Fibroblast of lung (primary cell): Measurements from ENCODE around the gene NUMA1. TPM values are rescaled to one million over a fixed set of nuclear protein-coding genes. Genes with fewer than 3 reads are reported as not detected.
A peak's percentile ranks its signal among the peaks of the same experiment; 100 is the strongest.

ENCODE experiments used
- DNase-seq, 2 donors: peaks; one replicate each; pipeline versions ENCODE4 v3.0.0 to v3.0.0-alpha.2; 2010; ENCODE audit warnings: low read depth in 2 of 2
- H2AFZ ChIP-seq: 2 replicates; pipeline ENCODE4 v1.5.1; 2012; ENCODE audit warnings: low read length, control low read depth, inconsistent platforms
- H3K27ac ChIP-seq: 2 replicates; pipeline ENCODE4 v1.5.1; 2011; ENCODE audit warnings: low read length, control low read depth; ENCODE audit not compliant: insufficient read depth
- H3K27me3 ChIP-seq: 2 replicates; pipeline ENCODE4 v1.5.1; 2011; ENCODE audit warnings: mild to moderate bottlenecking, low read length; ENCODE audit not compliant: control insufficient read depth, insufficient read depth
- H3K36me3 ChIP-seq: 2 replicates; pipeline ENCODE4 v1.5.1; 2011; ENCODE audit warnings: low read length; ENCODE audit not compliant: control insufficient read depth, insufficient read depth
- H3K4me1 ChIP-seq: 2 replicates; pipeline ENCODE4 v1.5.1; 2011; ENCODE audit warnings: low read length; ENCODE audit not compliant: control insufficient read depth, insufficient read depth; ENCODE audit errors: extremely low read depth
- H3K4me2 ChIP-seq: 2 replicates; pipeline ENCODE4 v1.5.1; 2011; ENCODE audit warnings: low read length, control low read depth; ENCODE audit not compliant: insufficient read depth; ENCODE audit errors: extremely low read depth
- H3K4me3 ChIP-seq, 4 experiments: fragments of 200-600 bp in 1 of 4; sonication (generic) in 1 of 4; replicated peaks in 1 of 4; 2 replicates each; pipeline ENCODE4 v1.5.1; 2011 to 2016; ENCODE audit warnings: low read length in 4 of 4, low read depth in 3 of 4, mild to moderate bottlenecking in 3 of 4, control low read depth in 2 of 4, inconsistent platforms in 1 of 4, mixed read lengths in 1 of 4; ENCODE audit not compliant: insufficient read depth in 1 of 4; ENCODE audit errors: control extremely low read depth in 1 of 4
- H3K79me2 ChIP-seq: 2 replicates; pipeline ENCODE4 v1.5.1; 2012; ENCODE audit warnings: mild to moderate bottlenecking, low read length, inconsistent platforms; ENCODE audit not compliant: control insufficient read depth, insufficient read depth
- H3K9ac ChIP-seq: 2 replicates; pipeline ENCODE4 v1.5.1; 2011; ENCODE audit warnings: mild to moderate bottlenecking, low read length, control low read depth; ENCODE audit not compliant: insufficient read depth
- H3K9me3 ChIP-seq: 2 replicates; pipeline ENCODE4 v1.5.1; 2012; ENCODE audit warnings: low read depth, low read length; ENCODE audit not compliant: control insufficient read depth, insufficient read depth
- H4K20me1 ChIP-seq: 2 replicates; pipeline ENCODE4 v1.5.1; 2011; ENCODE audit warnings: low read length; ENCODE audit not compliant: control insufficient read depth, insufficient read depth; ENCODE audit errors: extremely low read depth
- CTCF ChIP-seq, 2 donors: IDR thresholded peaks in 1 of 2; conservative IDR thresholded peaks in 1 of 2; 1 replicate in 1 of 2; 2 replicates in 1 of 2; pipeline ENCODE4 v1.5.1; 2011 to 2012; ENCODE audit warnings: low read length in 2 of 2, control low read depth in 1 of 2, inconsistent platforms in 1 of 2, low read depth in 1 of 2, mild to moderate bottlenecking in 1 of 2
- EZH2 ChIP-seq: IDR thresholded peaks from 2 replicates; pipeline ENCODE4 v1.5.1; 2012; ENCODE audit warnings: low read length, control low read depth, mild to moderate bottlenecking; ENCODE audit errors: missing control alignments
- polyA plus RNA-seq, 2 donors: library from polyadenylated mRNA; depleted of rRNA in 1 of 2; stranded (reverse) in 1 of 2; unstranded in 1 of 2; fragments of >200 nt; gene quantifications; 2 replicates each; pipeline ENCODE4 v1.2.1, GENCODE V29; 2011 to 2012; ENCODE audit warnings: missing spikeins in 1 of 2
- total RNA-seq: library from RNA; depleted of rRNA; stranded (reverse); fragments of >200 nt; gene quantifications from 2 replicates; pipeline ENCODE4 v1.2.1, GENCODE V29; 2014

Gene NUMA1
- total and polyA plus RNA-seq, 2 donors (not counting 1 experiment from before 2014, with no cell fraction given), result 59.0 to 247 TPM

- peaks cover 40% of the 10 kb centered on the region for H3K79me2 ChIP-seq
- no peak for DNase-seq
- TF ChIP-seq CTCF (conservative IDR thresholded peaks at IDR 0.05 in 1 of 2, IDR thresholded peaks at IDR 0.05 in 1 of 2; ENCODE audit: low read depth in 1 of 2, low read length in 2 of 2) (no peak), EZH2 (no peak)
These were observed 18.4 kb upstream of the NUMA1 start for GRCh38 chr11:72098741-72099140.

GRCh38 chr11:72091292-72091691 is 10.9 kb upstream of the NUMA1 start:
- H3K4me1 ChIP-seq, result no peaks in the 10 kb centered on the region
- DNase-seq, result peak; percentile 41 to 73
- no peaks in the 10 kb centered on the region for H3K9me3 ChIP-seq
- no peaks in the 10 kb centered on the region for H3K79me2 ChIP-seq
- H3K27me3 ChIP-seq, result no peaks in the 10 kb centered on the region
- TF ChIP-seq EZH2 (no peak), CTCF (conservative IDR thresholded peaks at IDR 0.05 in 1 of 2, IDR thresholded peaks at IDR 0.05 in 1 of 2; ENCODE audit: low read depth in 1 of 2, low read length in 2 of 2) (peak; percentile 90 to 93)
- no peak overlapping the region for H3K4me2 ChIP-seq
- no peaks in the 10 kb centered on the region for H4K20me1 ChIP-seq
- peaks cover 7% of the 10 kb centered on the region for H3K36me3 ChIP-seq
- H2AFZ ChIP-seq, result no peak overlapping the region
- no peak overlapping the region for H3K4me3 ChIP-seq
- H3K27ac ChIP-seq, result no peak overlapping the region
- H3K9ac ChIP-seq, result no peak overlapping the region

More at GRCh38 chr11:72098741-72099140, 18.4 kb upstream of the NUMA1 start:
- H3K9ac ChIP-seq, result no peak overlapping the region
- H3K4me1 ChIP-seq, result peaks cover 16% of the 10 kb centered on the region
- no peak overlapping the region for H3K27ac ChIP-seq
- H4K20me1 ChIP-seq, result no peaks in the 10 kb centered on the region
- no peak overlapping the region for H3K4me2 ChIP-seq
- no peaks in the 10 kb centered on the region for H3K27me3 ChIP-seq
- no peak overlapping the region for H2AFZ ChIP-seq
- H3K4me3 ChIP-seq, result no peak overlapping the region
- no peaks in the 10 kb centered on the region for H3K9me3 ChIP-seq
- H3K36me3 ChIP-seq, result peaks cover 23% of the 10 kb centered on the region

GRCh38 chr11:72088076-72088808 is 7.9 kb upstream of the NUMA1 start:
- no peak overlapping the region for H3K4me3 ChIP-seq
- no peaks in the 10 kb centered on the region for H3K9me3 ChIP-seq
- no peak overlapping the region for H3K4me2 ChIP-seq
- no peaks in the 10 kb centered on the region for H3K27me3 ChIP-seq
- H4K20me1 ChIP-seq, result no peaks in the 10 kb centered on the region
- no peaks in the 10 kb centered on the region for H3K79me2 ChIP-seq
- TF ChIP-seq EZH2, result no peak
- no peak for TF ChIP-seq CTCF (conservative IDR thresholded peaks at IDR 0.05 in 1 of 2, IDR thresholded peaks at IDR 0.05 in 1 of 2; ENCODE audit: low read depth in 1 of 2, low read length in 2 of 2)
- no peak overlapping the region for H3K9ac ChIP-seq
- no peak for DNase-seq
- H3K36me3 ChIP-seq, result peaks cover 6% of the 10 kb centered on the region
- H2AFZ ChIP-seq, result no peak overlapping the region
- no peaks in the 10 kb centered on the region for H3K4me1 ChIP-seq
- H3K27ac ChIP-seq, result no peak overlapping the region
